A549 (cell line): ENCODE results near the gene AP4S1. TPM values are rescaled to one million over a fixed set of nuclear protein-coding genes. Genes with fewer than 3 reads are reported as not detected.

Experiments used
- ATAC-seq, 2 experiments: fragments of 200-7000 bp in 1 of 2; fragments of >200 bp in 1 of 2; cut with Nextera tagmentation in 1 of 2; cut with Tn5 transposase in 1 of 2; 3 replicates each; pipeline versions ENCODE4 v1.8.0 to v1.9.1; 2018 to 2020; ENCODE audit warnings: mild to moderate bottlenecking in 1 of 2, moderate library complexity in 1 of 2
- CTCF ChIA-PET: fragments of 300-600 bp; sonication (Branson Sonifier 250); formaldehyde crosslinking; extraction: SDS; loops from one replicate; lab custom pipeline; 2021; ENCODE audit warnings: antibody characterized with exemption, inconsistent platforms; lab: Yijun Ruan, JAX
- POLR2A ChIA-PET: fragments of 350-600 bp; formaldehyde crosslinking; extraction: SDS; loops from one replicate; lab custom pipeline; 2021; ENCODE audit warnings: antibody characterized with exemption, inconsistent platforms; lab: Yijun Ruan, JAX
- DNase-seq, 2 experiments: peaks; one replicate each; pipeline versions ENCODE4 v3.0.0 to v3.0.0-alpha.2; 2011 to 2016; ENCODE audit warnings: low read depth in 1 of 2, low spot score in 1 of 2
- FAIRE-seq: peaks from 2 replicates; lab custom pipeline; 2011; peaks lifted over from hg19 to GRCh38; lab: Jason Lieb, UNC
- H3K27ac ChIP-seq, 2 experiments: fragments of >200 bp; sonication (Bioruptor Twin); formaldehyde crosslinking; 3 replicates each; pipeline ENCODE4 v1.5.1; 2016 to 2017
- H3K4me1 ChIP-seq: fragments of >200 bp; sonication (Bioruptor Twin); formaldehyde crosslinking; 3 replicates; pipeline ENCODE4 v1.6.1; 2016
- H3K4me2 ChIP-seq: fragments of >200 bp; sonication (Bioruptor Twin); formaldehyde crosslinking; 3 replicates; pipeline ENCODE4 v1.6.1; 2016
- H3K4me3 ChIP-seq: fragments of >200 bp; sonication (Bioruptor Twin); formaldehyde crosslinking; 3 replicates; pipeline ENCODE4 v1.5.1; 2016
- H3K9me3 ChIP-seq: fragments of >200 bp; sonication (Bioruptor Twin); formaldehyde crosslinking; 3 replicates; pipeline ENCODE4 v1.6.1; 2016
- ATOH8 ChIP-seq: fragments of 250-450 bp; sonication (Bioruptor Pico); IDR thresholded peaks from 2 replicates; pipeline ENCODE4 v1.5.0; 2020; ENCODE audit warnings: low read depth, mild to moderate bottlenecking, moderate library complexity
- BHLHE40 ChIP-seq: IDR thresholded peaks from 2 replicates; pipeline ENCODE4 v1.6.1; 2012; ENCODE audit warnings: low read depth, low read length, inconsistent platforms
- CHD4 ChIP-seq: fragments of 200-600 bp; sonication (generic); IDR thresholded peaks from 2 replicates; pipeline ENCODE4 v1.6.1; 2016; ENCODE audit warnings: antibody characterized with exemption, mild to moderate bottlenecking, borderline replicate concordance
- EHF ChIP-seq: fragments of 250-450 bp; sonication (Bioruptor Pico); IDR thresholded peaks from 2 replicates; pipeline ENCODE4 v1.5.0; 2020; ENCODE audit warnings: mild to moderate bottlenecking
- EHMT2 ChIP-seq: fragments of 200-600 bp; sonication (generic); IDR thresholded peaks from 2 replicates; pipeline ENCODE4 v1.6.1; 2016; ENCODE audit warnings: antibody characterized with exemption, low read depth, mild to moderate bottlenecking, moderate library complexity
- ELK1 ChIP-seq: fragments of 150-350 bp; IDR thresholded peaks from 2 replicates; pipeline ENCODE4 v1.6.1; 2014; ENCODE audit warnings: low read depth, mild to moderate bottlenecking, low read length
- FOSB ChIP-seq: fragments of 250-450 bp; sonication (Bioruptor Pico); IDR thresholded peaks from 2 replicates; pipeline ENCODE4 v1.5.0; 2020; ENCODE audit warnings: mild to moderate bottlenecking, moderate library complexity
- GATA3 ChIP-seq: IDR thresholded peaks from 2 replicates; pipeline ENCODE4 v1.6.1; 2012; ENCODE audit warnings: borderline replicate concordance
- HES2 ChIP-seq: fragments of >200 bp; sonication (Bioruptor Twin); formaldehyde crosslinking; IDR thresholded peaks from 2 replicates; pipeline ENCODE4 v1.6.1; 2016
- HOXB5 ChIP-seq: fragments of 250-450 bp; sonication (Bioruptor Pico); IDR thresholded peaks from 2 replicates; pipeline ENCODE4 v1.5.0; 2020; ENCODE audit warnings: mild to moderate bottlenecking, moderate library complexity
- KDM1A ChIP-seq: fragments of 200-600 bp; sonication (generic); IDR thresholded peaks from 2 replicates; pipeline ENCODE4 v1.6.1; 2016; ENCODE audit warnings: low read depth, mild to moderate bottlenecking
- KDM5A ChIP-seq: fragments of 200-600 bp; sonication (generic); IDR thresholded peaks from 2 replicates; pipeline ENCODE4 v1.6.1; 2016; ENCODE audit warnings: antibody characterized with exemption, mild to moderate bottlenecking
- MAFK ChIP-seq: fragments of 450-650 bp; IDR thresholded peaks from 2 replicates; pipeline ENCODE4 v1.6.1; 2014; ENCODE audit not compliant: partially characterized antibody
- MYC ChIP-seq: IDR thresholded peaks from 2 replicates; pipeline ENCODE4 v1.6.1; 2012; ENCODE audit warnings: mild to moderate bottlenecking, inconsistent platforms, low read length, improper control_type of control experiment, borderline replicate concordance
- NFE2L2 ChIP-seq: fragments of 150-350 bp; conservative IDR thresholded peaks from 2 replicates; pipeline ENCODE4 v1.6.1; 2014; ENCODE audit warnings: low read length
- NR3C1 ChIP-seq: fragments of >200 bp; sonication (Bioruptor Twin); formaldehyde crosslinking; IDR thresholded peaks from 3 replicates; pipeline ENCODE4 v1.6.1; 2017
- PHF8 ChIP-seq: fragments of 200-600 bp; sonication (generic); IDR thresholded peaks from 2 replicates; pipeline ENCODE4 v1.6.1; 2016; ENCODE audit warnings: low read depth, mild to moderate bottlenecking, antibody characterized with exemption, moderate library complexity, borderline replicate concordance
- POLR2AphosphoS2 ChIP-seq: conservative IDR thresholded peaks from 2 replicates; pipeline ENCODE4 v1.6.1; 2012; ENCODE audit warnings: low read length, improper control_type of control experiment, inconsistent platforms
- RARB ChIP-seq: fragments of 250-450 bp; sonication (Bioruptor Pico); IDR thresholded peaks from 2 replicates; pipeline ENCODE4 v1.8.0; 2021; ENCODE audit warnings: mild to moderate bottlenecking, moderate library complexity
- RCOR1 ChIP-seq: fragments of 150-350 bp; IDR thresholded peaks from 2 replicates; pipeline ENCODE4 v1.6.1; 2014; ENCODE audit warnings: antibody characterized with exemption, low read length, low read depth
- RFX5 ChIP-seq: fragments of 450-650 bp; IDR thresholded peaks from 2 replicates; pipeline ENCODE4 v1.7.1; 2014; ENCODE audit warnings: antibody characterized with exemption, mild to moderate bottlenecking, moderate library complexity
- SREBF2 ChIP-seq: fragments of 450-650 bp; IDR thresholded peaks from 2 replicates; pipeline ENCODE4 v1.6.1; 2014; ENCODE audit warnings: mild to moderate bottlenecking, moderate library complexity
- TP53 ChIP-seq: fragments of 250-450 bp; sonication (Bioruptor Pico); IDR thresholded peaks from 2 replicates; pipeline ENCODE4 v1.5.0; 2021; ENCODE audit warnings: mild to moderate bottlenecking, moderate library complexity
- ZFP36 ChIP-seq: fragments of 450-650 bp; IDR thresholded peaks from 2 replicates; pipeline ENCODE4 v1.6.1; 2014; ENCODE audit warnings: borderline replicate concordance; ENCODE audit not compliant: partially characterized antibody
- ZNF302 ChIP-seq: fragments of 250-450 bp; sonication (Bioruptor Pico); IDR thresholded peaks from 2 replicates; pipeline ENCODE4 v1.9.0; 2021; ENCODE audit warnings: inconsistent platforms, mild to moderate bottlenecking, moderate library complexity
- ZSCAN20 ChIP-seq: fragments of 250-450 bp; sonication (Bioruptor Pico); IDR thresholded peaks from 2 replicates; pipeline ENCODE4 v1.8.0; 2022; ENCODE audit warnings: mild to moderate bottlenecking, moderate library complexity
- WGBS: methylation state at CpG from one replicate; pipeline ENCODE4 v1.1.6; 2017; ENCODE audit errors: missing lambda C conversion rate; 5-methylcytosine and 5-hydroxymethylcytosine counted together
- polyA plus RNA-seq, 4 experiments: library from polyadenylated mRNA; depleted of rRNA in 3 of 4; stranded (reverse); fragments of >200 nt; fragmentation: RNase III in 1 of 4; extraction: RNeasy Plus Mini Kit Qiagen cat#74134 plus additional on column Dnase treatment in 1 of 4; gene quantifications; 2 replicates in 3 of 4; 3 replicates in 1 of 4; pipeline ENCODE4 v1.2.3, GENCODE V29; 2011 to 2017

Gene AP4S1
- polyA plus RNA-seq, 2 of the 4 experiments (the other 2 are of a cell fraction): 12.4 to 13.4 TPM

- 92% methylated on average over 2 of the region's 2 CpGs for WGBS
- CTCF ChIA-PET: interaction anchor here (1.4 kb wide), 1 partner anchor 21 kb away, joined by 3 read pairs; no protein-coding TSS in a partner anchor
- TF ChIP-seq EHF: no peak
- TF ChIP-seq RFX5: no peak
- TF ChIP-seq EHMT2: no peak
- no peak for TF ChIP-seq HOXB5 (CRISPR knock-in tag)
- no peak for TF ChIP-seq MAFK
- no peak for TF ChIP-seq POLR2AphosphoS2
- no peak for TF ChIP-seq RARB (CRISPR knock-in tag)
- TF ChIP-seq NR3C1: no peak
- no peak for TF ChIP-seq NFE2L2
These were observed 112.9 kb downstream of the AP4S1 start for GRCh38 chr14:31138301-31138700.

GRCh38 chr14:31139301-31139847 lies 113.9 kb downstream of the AP4S1 start:
- POLR2A ChIA-PET: no interaction called here

More at GRCh38 chr14:31138301-31138700, 112.9 kb downstream of the AP4S1 start:
- Histone ChIP-seq H3K4me2 (no peak overlapping the region), H3K4me3 (no peak overlapping the region), H3K27ac (no peak overlapping the region), H3K4me1 (peaks cover 5% of the 10 kb centered on the region; the same call in 2 of the 3 replicates), H3K9me3 (no peaks in the 10 kb centered on the region)
- no peak for ATAC-seq
- no peak for FAIRE-seq
- POLR2A ChIA-PET: no interaction called here
- no peak for DNase-seq

GRCh38 chr14:31142455-31143087 lies 117.1 kb downstream of the AP4S1 start:
- H3K27ac ChIP-seq: no peak overlapping the region
- DNase-seq: no peak
- H3K9me3 ChIP-seq: no peaks in the 10 kb centered on the region
- H3K4me2 ChIP-seq: no peak overlapping the region
- TF ChIP-seq RCOR1: no peak
- TF ChIP-seq ELK1: no peak
- TF ChIP-seq KDM1A: no peak
- no peak for TF ChIP-seq HOXB5 (CRISPR knock-in tag)
- TF ChIP-seq SREBF2: no peak
- TF ChIP-seq HES2: no peak
- no peak for TF ChIP-seq ATOH8 (CRISPR knock-in tag)
- TF ChIP-seq FOSB (CRISPR knock-in tag): no peak
- TF ChIP-seq ZSCAN20 (CRISPR knock-in tag): no peak
- TF ChIP-seq TP53 (CRISPR knock-in tag): no peak
- no peak for TF ChIP-seq MYC
- TF ChIP-seq KDM5A: no peak
- no peak for TF ChIP-seq PHF8
- no peak for TF ChIP-seq GATA3
- WGBS: 93% methylated on average over 11 of the region's 11 CpGs
- CTCF ChIA-PET: no interaction called here
- POLR2A ChIA-PET: no interaction called here
- no peak for ATAC-seq
- peaks cover under 1% of the 10 kb centered on the region; the same call in 2 of the 3 replicates for H3K4me1 ChIP-seq
- no peak for FAIRE-seq
- no peak overlapping the region for H3K4me3 ChIP-seq

More at GRCh38 chr14:31139301-31139847, 113.9 kb downstream of the AP4S1 start:
- no peak for FAIRE-seq
- TF ChIP-seq CHD4 (no peak), RCOR1 (no peak), ELK1 (no peak), ZNF302 (CRISPR knock-in tag) (no peak), POLR2AphosphoS2 (no peak), BHLHE40 (no peak), ZFP36 (no peak)
- TF ChIP-seq, all 56 proteins: peak for 0
- Histone ChIP-seq H3K4me1 (peaks cover 5% of the 10 kb centered on the region; the same call in 2 of the 3 replicates), H3K9me3 (no peaks in the 10 kb centered on the region), H3K27ac (no peak overlapping the region), H3K4me3 (no peak overlapping the region), H3K4me2 (no peak overlapping the region)
- DNase-seq (no peak), ATAC-seq (no peak)
- 88% methylated on average over 4 of the region's 4 CpGs for whole genome bisulfite sequencing
- CTCF ChIA-PET: interaction anchor here (1.4 kb wide), 1 partner anchor 22 kb away, joined by 3 read pairs; no protein-coding TSS in a partner anchor
